Activated B cell treated with CpG ODN at 0.5 μM for 24 hours (primary cell): ENCODE measurements around the gene NUDCD3. TPM values are rescaled to one million over a fixed set of nuclear protein-coding genes. Genes with fewer than 3 reads are reported as not detected.

Source experiments
- ATAC-seq: fragments of 200-7000 bp; cut with Tn5 transposase; one replicate; pipeline ENCODE4 v1.10.0; 2021; ENCODE audit warnings: low read depth, mild to moderate bottlenecking, moderate library complexity
- CTCF ChIA-PET: fragments of 350-600 bp; sonication (Branson Sonifier 250); formaldehyde crosslinking; loops from one replicate; lab custom pipeline; 2021; ENCODE audit warnings: antibody characterized with exemption; lab: Charles Lee
- POLR2A ChIA-PET: fragments of 350-600 bp; sonication (Branson Sonifier 250); formaldehyde crosslinking; loops from one replicate; lab custom pipeline; 2021; ENCODE audit warnings: antibody characterized with exemption; lab: Charles Lee
- DNase-seq: peaks from one replicate; pipeline ENCODE4 v3.0.0; 2022
- H3K27ac Mint-ChIP-seq: one replicate; pipeline ENCODE4 v1.8.0; 2020; ENCODE audit warnings: mixed read lengths
- H3K27me3 Mint-ChIP-seq: one replicate; pipeline ENCODE4 v1.8.0; 2021; ENCODE audit warnings: mixed read lengths
- H3K36me3 Mint-ChIP-seq: one replicate; pipeline ENCODE4 v1.8.0; 2021; ENCODE audit warnings: low read depth, mixed read lengths
- H3K4me1 Mint-ChIP-seq: one replicate; pipeline ENCODE4 v1.8.0; 2021; ENCODE audit warnings: mixed read lengths
- H3K4me3 Mint-ChIP-seq: one replicate; pipeline ENCODE4 v1.8.0; 2020; ENCODE audit warnings: mild to moderate bottlenecking, mixed read lengths
- H3K9me3 Mint-ChIP-seq: one replicate; pipeline ENCODE4 v1.8.0; 2020; ENCODE audit warnings: mixed read lengths
- CTCF ChIP-seq: fragments of 200-600 bp; IDR thresholded peaks from one replicate; pipeline ENCODE4 v1.8.0; 2022; ENCODE audit warnings: antibody characterized with exemption, mild to moderate bottlenecking
- intact Hi-C: fragments of 100-400 bp; cut with micrococcal nuclease; formaldehyde crosslinking; loops from one replicate; pipeline ENCODE4 v1.15.1; 2024
- total RNA-seq: library from RNA; stranded (reverse); gene quantifications from 2 replicates; pipeline ENCODE4 v1.2.3, GENCODE V29; 2022

NUDCD3 gene
- total RNA-seq, 1 donor from 2014 or later = 85.1 TPM

DNA sequence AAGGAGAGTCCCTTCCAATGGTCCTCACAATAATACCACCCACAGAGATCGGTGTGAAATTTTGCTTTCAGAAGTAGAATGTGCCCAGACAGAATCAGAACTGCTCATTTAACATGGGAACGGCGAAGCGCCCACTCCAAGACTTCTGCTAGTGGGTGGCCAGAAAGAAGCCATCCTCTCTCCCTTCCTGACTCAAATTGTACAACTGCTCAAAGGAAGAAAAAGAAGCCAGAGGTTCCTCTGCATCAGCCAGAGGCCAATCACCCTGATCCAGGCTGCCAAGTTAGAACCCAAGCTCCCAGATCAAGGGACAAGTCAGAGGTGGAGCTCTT, 23.3 kb downstream of the NUDCD3 start:
- Mint-ChIP-seq H3K27ac (no peak overlapping the region), H3K36me3 (peaks cover 69% of the 10 kb centered on the region), H3K27me3 (no peaks in the 10 kb centered on the region), H3K4me1 (peaks cover 31% of the 10 kb centered on the region), H3K9me3 (no peaks in the 10 kb centered on the region), H3K4me3 (no peak overlapping the region)
- ChIA-PET POLR2A (no interaction called here), CTCF (no interaction called here)
- no peak for ATAC-seq
- intact Hi-C loops = no loop called here
- TF ChIP-seq CTCF = no peak
- DNase-seq = no peak

DNA sequence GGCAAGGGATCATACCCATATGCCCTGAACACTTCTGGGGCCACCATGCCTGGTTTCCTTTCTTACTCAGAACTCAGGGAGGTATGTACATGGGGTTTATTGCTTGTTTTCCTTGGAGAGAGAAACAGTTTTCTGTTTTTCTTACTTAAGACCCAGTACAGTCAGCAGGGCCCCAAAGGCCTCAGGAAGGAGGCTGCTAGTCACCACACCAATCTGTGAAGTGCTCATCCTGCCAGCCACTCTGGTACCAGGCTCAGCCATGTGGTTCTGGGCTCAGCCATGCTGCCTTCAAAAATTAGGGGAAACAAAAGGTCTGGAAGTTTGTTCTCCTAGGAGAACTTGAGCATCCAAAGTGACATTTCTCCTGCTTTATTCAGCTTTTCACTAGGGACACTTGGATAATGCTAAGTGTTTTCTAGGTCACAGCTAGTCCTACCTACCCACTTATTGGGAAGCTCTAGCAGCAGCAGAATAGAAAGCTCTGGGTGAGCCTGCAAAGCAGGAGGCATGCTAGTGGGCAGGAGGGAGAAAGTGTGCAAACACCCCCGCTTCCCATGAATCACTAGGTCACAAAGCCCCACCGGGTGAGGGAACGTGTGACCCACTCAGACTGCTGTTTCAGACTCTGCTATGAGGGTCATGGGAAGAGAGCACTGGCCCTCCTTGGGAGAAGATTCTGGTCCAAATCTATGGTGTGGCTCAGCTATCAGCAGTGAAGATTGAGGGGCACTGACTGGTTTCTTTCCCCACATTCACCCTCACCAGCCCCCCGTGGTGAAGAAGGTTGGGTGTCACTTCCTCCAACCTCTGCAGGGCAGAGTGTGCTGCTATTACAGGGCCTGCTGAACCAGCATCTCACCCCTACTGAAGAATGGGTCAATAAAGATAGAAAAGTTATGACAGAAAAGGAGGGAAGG, 23.9 kb downstream of the NUDCD3 start:
- no peak overlapping the region for H3K27ac Mint-ChIP-seq
- CTCF ChIA-PET = no interaction called here
- H3K27me3 Mint-ChIP-seq = no peaks in the 10 kb centered on the region
- H3K36me3 Mint-ChIP-seq = peaks cover 65% of the 10 kb centered on the region
- ATAC-seq = no peak
- H3K4me3 Mint-ChIP-seq = no peak overlapping the region
- POLR2A ChIA-PET = no interaction called here
- no peak for DNase-seq
- H3K9me3 Mint-ChIP-seq = no peaks in the 10 kb centered on the region
- intact Hi-C loops = no loop called here
- no peak for TF ChIP-seq CTCF
- peaks cover 34% of the 10 kb centered on the region for H3K4me1 Mint-ChIP-seq

DNA sequence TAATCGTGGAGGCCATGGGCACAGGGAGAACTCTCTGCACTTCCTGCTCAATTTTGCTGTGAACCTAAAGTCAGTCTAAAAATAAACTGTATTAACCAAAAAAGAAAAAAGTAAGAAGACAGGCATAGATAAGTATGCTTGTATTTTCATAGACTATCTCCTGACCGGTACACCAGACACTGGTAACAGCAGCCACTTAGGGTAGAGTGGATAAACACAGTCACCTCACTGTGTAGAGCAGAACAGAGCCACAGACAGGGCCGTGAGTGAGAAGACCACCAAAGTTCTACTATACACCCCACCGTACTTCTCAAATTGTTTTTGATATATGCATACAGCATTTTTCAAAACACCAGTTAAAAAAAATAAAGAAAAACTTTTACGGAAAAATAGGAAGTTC, 25.0 kb downstream of the NUDCD3 start:
- no peak overlapping the region for H3K4me3 Mint-ChIP-seq
- no peak for ATAC-seq
- no peak for TF ChIP-seq CTCF

GRCh38 chr7:44463169-44463808, 27.2 kb downstream of the NUDCD3 start:
- Mint-ChIP-seq H3K27ac (no peak overlapping the region), H3K4me1 (peaks cover 52% of the 10 kb centered on the region), H3K27me3 (no peaks in the 10 kb centered on the region), H3K4me3 (no peak overlapping the region), H3K9me3 (no peaks in the 10 kb centered on the region), H3K36me3 (peaks cover 53% of the 10 kb centered on the region)
- no peak for TF ChIP-seq CTCF
- DNase-seq (no peak), ATAC-seq (no peak)
- intact Hi-C loops = no loop called here
- ChIA-PET CTCF (no interaction called here), POLR2A (no interaction called here)

More for the DNA sequence above, 25.0 kb downstream of the NUDCD3 start:
- Mint-ChIP-seq H3K9me3 (no peaks in the 10 kb centered on the region), H3K27me3 (no peaks in the 10 kb centered on the region), H3K36me3 (peaks cover 65% of the 10 kb centered on the region), H3K27ac (no peak overlapping the region), H3K4me1 (peaks cover 44% of the 10 kb centered on the region)
- no peak for DNase-seq
- intact Hi-C loops = no loop called here
- POLR2A ChIA-PET = no interaction called here
- CTCF ChIA-PET = no interaction called here

- DNase-seq = no peak
- H3K4me1 Mint-ChIP-seq = peaks cover 55% of the 10 kb centered on the region
- no peak overlapping the region for H3K27ac Mint-ChIP-seq
- no peaks in the 10 kb centered on the region for H3K27me3 Mint-ChIP-seq
- peaks cover 45% of the 10 kb centered on the region for H3K36me3 Mint-ChIP-seq
- ChIA-PET POLR2A (no interaction called here), CTCF (no interaction called here)
- H3K4me3 Mint-ChIP-seq = peak overlapping the region; percentile 59
- ATAC-seq = no peak
- no peak for TF ChIP-seq CTCF
- no peaks in the 10 kb centered on the region for H3K9me3 Mint-ChIP-seq
- intact Hi-C loops = loop anchor here (2.0 kb wide), 1 partner anchor 123 kb away; no protein-coding TSS in a partner anchor
These were observed 29.1 kb downstream of the NUDCD3 start for GRCh38 chr7:44461387-44461786.
